Glutamatergic neuron (in vitro differentiated cells): Measurements from ENCODE around the gene RNF38. TPM values are rescaled to one million over a fixed set of nuclear protein-coding genes. Genes with fewer than 3 reads are reported as not detected.
"Not testable (repeated sequence)": the region's sequence is repeated elsewhere in the genome, so short reads cannot be mapped to it uniquely, and the experiment has no call there.

Experiments used
- DNase-seq: peaks from one replicate; pipeline ENCODE4 v3.0.0; 2022
- H3K27ac Mint-ChIP-seq: one replicate; pipeline ENCODE4 v1.8.0; 2020; ENCODE audit warnings: mild to moderate bottlenecking, mixed read lengths, inconsistent platforms; ENCODE audit not compliant: unreplicated experiment
- H3K27me3 Mint-ChIP-seq: one replicate; pipeline ENCODE4 v1.8.0; 2020; ENCODE audit warnings: mild to moderate bottlenecking, moderate library complexity, mixed read lengths, inconsistent platforms; ENCODE audit not compliant: unreplicated experiment
- H3K36me3 Mint-ChIP-seq: one replicate; pipeline ENCODE4 v1.8.0; 2020; ENCODE audit warnings: mild to moderate bottlenecking, mixed read lengths, inconsistent platforms; ENCODE audit not compliant: unreplicated experiment
- H3K4me1 Mint-ChIP-seq: one replicate; pipeline ENCODE4 v1.8.0; 2020; ENCODE audit warnings: mild to moderate bottlenecking, low read depth, mixed read lengths, inconsistent platforms; ENCODE audit not compliant: unreplicated experiment
- H3K4me3 Mint-ChIP-seq: one replicate; pipeline ENCODE4 v1.8.0; 2020; ENCODE audit warnings: mild to moderate bottlenecking, mixed read lengths, inconsistent platforms; ENCODE audit not compliant: unreplicated experiment
- H3K9me3 Mint-ChIP-seq: one replicate; pipeline ENCODE4 v1.8.0; 2020; ENCODE audit warnings: mild to moderate bottlenecking, moderate library complexity, mixed read lengths, inconsistent platforms; ENCODE audit not compliant: unreplicated experiment
- total RNA-seq: library from RNA; stranded (reverse); fragmentation: NEBNext Ultra II Directional; extraction: Animal tissue kit (Norgen Biotek cat#: 25700); gene quantifications from one replicate; pipeline ENCODE4 v1.2.1, GENCODE V29; 2021; ENCODE audit not compliant: unreplicated experiment
- TF ChIP-seq, protein P1 (sequence below): fragments of 200-600 bp; sonication (generic); IDR thresholded peaks from one replicate; pipeline ENCODE4 v1.5.0; 2021; ENCODE audit not compliant: partially characterized antibody, unreplicated experiment

Gene RNF38
- total RNA-seq, 1 donor from 2014 or later = 129 TPM

DNA sequence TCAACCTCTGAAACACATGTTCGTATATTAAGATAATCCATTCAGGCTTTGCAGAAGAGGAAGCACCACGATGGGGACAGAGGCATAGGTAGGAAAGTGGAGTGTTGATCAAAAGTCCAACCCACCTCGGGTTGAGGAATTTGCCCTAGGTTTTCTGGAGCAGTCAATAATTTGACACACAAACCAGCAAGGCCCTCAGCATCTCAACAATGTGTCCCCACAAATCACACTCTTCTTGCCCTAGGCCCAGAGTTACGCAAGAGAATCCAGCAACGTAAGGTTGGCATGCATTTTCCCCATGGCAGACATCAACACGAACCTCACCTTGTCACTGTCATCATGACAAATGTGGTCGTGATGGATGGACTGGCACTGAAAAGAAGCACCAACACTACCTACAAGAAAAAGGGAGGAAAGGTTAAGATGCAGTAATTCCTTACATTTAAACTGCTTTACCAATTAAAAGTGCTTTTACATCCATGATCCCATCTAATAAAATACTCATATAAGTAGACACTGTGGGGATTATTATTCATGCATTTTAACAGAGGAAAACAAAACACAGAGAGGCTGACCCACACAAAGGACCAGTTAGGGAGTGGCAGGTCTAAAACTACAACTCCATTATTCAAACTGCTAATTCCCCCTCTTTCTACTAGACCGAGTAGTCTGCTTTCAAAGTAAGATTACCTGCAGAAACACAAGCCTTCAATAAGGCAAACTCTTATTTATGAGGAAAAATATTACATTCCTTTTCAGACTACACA lies 24.4 kb upstream of the RNF38 start:
- no peak for DNase-seq
- Mint-ChIP-seq H3K27me3 (peaks cover 3% of the 10 kb centered on the region), H3K4me1 (peaks cover 6% of the 10 kb centered on the region), H3K27ac (no peak overlapping the region), H3K36me3 (no peaks in the 10 kb centered on the region), H3K4me3 (no peak overlapping the region), H3K9me3 (peaks cover 2% of the 10 kb centered on the region)
- TF ChIP-seq, protein P1, sequence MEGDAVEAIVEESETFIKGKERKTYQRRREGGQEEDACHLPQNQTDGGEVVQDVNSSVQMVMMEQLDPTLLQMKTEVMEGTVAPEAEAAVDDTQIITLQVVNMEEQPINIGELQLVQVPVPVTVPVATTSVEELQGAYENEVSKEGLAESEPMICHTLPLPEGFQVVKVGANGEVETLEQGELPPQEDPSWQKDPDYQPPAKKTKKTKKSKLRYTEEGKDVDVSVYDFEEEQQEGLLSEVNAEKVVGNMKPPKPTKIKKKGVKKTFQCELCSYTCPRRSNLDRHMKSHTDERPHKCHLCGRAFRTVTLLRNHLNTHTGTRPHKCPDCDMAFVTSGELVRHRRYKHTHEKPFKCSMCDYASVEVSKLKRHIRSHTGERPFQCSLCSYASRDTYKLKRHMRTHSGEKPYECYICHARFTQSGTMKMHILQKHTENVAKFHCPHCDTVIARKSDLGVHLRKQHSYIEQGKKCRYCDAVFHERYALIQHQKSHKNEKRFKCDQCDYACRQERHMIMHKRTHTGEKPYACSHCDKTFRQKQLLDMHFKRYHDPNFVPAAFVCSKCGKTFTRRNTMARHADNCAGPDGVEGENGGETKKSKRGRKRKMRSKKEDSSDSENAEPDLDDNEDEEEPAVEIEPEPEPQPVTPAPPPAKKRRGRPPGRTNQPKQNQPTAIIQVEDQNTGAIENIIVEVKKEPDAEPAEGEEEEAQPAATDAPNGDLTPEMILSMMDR = no peak

DNA sequence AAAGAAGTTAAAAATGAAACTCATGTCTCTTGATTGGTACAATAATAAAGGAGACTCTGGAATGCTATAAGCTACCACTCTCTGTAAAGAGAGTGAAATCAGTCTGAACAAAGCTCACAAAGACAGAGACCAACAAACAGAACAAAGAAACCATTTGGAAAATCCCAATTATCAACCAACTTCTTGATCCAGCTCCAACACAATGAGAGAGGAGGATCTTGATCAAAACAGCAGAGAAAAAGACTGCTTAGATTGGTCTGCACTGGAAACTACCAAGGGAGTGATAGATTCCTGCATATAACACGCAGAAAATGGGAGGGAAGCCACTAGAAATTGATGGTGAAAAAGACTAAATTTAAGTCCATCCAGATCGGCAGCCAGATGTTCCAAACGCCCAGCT lies 23.1 kb upstream of the RNF38 start:
- peaks cover 3% of the 10 kb centered on the region for H3K27me3 Mint-ChIP-seq
- no peak overlapping the region for H3K27ac Mint-ChIP-seq
- TF ChIP-seq, protein P1 = no peak
- H3K4me1 Mint-ChIP-seq = peaks cover 6% of the 10 kb centered on the region
- no peak for DNase-seq
- peaks cover 2% of the 10 kb centered on the region for H3K9me3 Mint-ChIP-seq
- H3K36me3 Mint-ChIP-seq = no peaks in the 10 kb centered on the region
- no peak overlapping the region for H3K4me3 Mint-ChIP-seq

DNA sequence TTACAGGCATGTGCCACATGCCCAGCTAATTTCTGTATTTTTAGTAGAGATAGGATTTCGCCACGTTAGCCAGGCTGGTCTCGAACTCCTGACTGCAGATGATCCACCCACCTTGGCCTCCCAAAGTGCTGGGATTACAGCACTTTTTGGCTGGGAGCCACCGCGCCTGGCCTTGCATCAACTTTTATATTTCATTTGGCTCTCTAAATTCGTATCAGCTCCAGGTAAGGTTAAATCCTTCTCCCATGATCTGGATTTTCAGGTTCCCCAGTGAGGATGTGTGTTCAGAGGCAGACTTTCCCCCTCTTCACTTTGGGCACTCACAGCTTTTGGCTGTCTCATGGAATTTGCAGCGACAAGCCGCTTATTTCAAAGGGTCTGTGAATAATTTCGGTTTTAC lies 16.8 kb upstream of the RNF38 start:
- Mint-ChIP-seq H3K4me1 (peaks cover 9% of the 10 kb centered on the region), H3K27ac (no peak overlapping the region), H3K9me3 (no peaks in the 10 kb centered on the region), H3K4me3 (no peak overlapping the region), H3K27me3 (peaks cover 1% of the 10 kb centered on the region), H3K36me3 (no peaks in the 10 kb centered on the region)
- DNase-seq = no peak
- TF ChIP-seq, protein P1 = no peak

DNA sequence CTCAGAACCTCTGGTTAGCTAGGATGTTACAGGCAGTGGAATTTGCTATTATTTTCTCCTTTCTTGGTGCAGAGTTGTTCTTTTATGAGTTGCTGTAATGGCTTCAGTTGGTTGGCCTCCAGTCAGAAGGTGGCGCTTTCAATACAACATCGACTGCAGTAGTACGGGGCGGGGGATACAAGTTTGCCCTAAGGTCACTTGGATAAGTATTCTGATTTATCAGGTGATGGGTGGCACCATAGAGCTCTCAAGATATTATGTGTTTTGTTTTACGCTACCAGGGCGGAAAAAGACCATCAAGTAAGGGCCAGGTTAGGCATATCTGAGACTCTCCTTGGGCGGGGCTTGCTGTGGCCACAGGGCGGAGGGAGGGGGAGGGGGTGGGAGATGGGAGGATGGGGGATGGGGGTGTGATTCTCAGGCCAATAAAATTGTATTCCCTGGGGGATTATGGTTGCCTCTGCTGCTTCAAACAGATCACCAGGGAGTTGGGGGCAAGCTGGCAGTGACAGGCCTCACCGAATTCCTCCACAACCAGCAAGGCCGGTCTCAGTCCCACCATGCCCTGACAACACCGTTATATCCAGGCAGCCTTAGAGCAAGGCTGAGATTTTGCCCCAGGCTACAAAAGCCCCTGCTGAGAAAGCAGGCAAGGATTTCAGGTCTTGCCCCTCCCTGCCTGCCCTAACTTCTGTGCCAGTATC lies 15.9 kb upstream of the RNF38 start:
- Mint-ChIP-seq H3K4me3 (no peak overlapping the region), H3K36me3 (no peaks in the 10 kb centered on the region), H3K4me1 (peaks cover 9% of the 10 kb centered on the region), H3K27me3 (peaks cover 1% of the 10 kb centered on the region), H3K27ac (no peak overlapping the region), H3K9me3 (no peaks in the 10 kb centered on the region)
- TF ChIP-seq, protein P1 = no peak
- DNase-seq = no peak

DNA sequence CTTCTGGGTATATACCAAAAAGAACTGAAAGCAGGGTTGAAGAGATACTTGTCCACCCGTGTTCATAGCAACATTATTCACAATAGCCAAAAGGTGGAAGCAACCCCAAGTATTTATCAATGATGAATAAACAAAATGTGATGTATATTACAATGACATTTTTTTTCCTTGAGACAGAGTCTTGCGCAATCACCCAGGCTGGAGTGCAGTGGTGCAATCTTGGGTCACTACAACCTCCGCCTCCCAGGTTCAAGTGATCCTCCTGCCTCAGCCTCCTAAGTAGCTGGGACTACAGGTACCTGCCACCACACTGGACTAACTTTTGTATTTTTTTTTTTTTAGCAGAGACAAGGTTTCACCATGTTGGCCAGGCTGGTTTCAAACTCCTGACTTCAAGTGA lies 11.3 kb upstream of the RNF38 start:
- peaks cover 12% of the 10 kb centered on the region for H3K4me1 Mint-ChIP-seq
- not testable (repeated sequence) for H3K27me3 Mint-ChIP-seq, H3K36me3 Mint-ChIP-seq, H3K9me3 Mint-ChIP-seq, H3K27ac Mint-ChIP-seq, DNase-seq, H3K4me3 Mint-ChIP-seq

DNA sequence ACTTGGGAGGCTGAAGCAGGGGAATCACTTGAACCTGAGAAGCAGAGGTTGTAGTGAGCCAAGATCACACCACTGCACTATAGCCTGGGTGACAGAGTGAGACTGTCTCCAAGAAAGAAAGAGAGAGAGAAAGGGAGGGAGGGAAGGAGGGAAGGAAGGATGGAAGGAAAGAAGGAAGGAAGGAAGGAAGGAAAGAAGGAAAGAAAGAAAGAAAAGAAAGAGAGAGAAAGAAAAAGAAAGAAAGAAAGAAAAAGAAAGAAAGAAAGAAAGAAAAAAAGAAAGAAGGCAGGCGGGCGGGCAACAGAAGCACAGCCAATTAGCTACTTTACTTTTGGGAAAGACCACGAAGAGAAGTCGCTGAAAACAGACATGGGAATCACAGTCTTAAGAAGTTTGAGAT lies 9.0 kb upstream of the RNF38 start:
- not testable (repeated sequence) for H3K9me3 Mint-ChIP-seq, DNase-seq, H3K4me3 Mint-ChIP-seq, H3K36me3 Mint-ChIP-seq, H3K27ac Mint-ChIP-seq, H3K4me1 Mint-ChIP-seq, H3K27me3 Mint-ChIP-seq
